ENCODE results near the gene PMVK. TPM values are rescaled to one million over a fixed set of nuclear protein-coding genes. Genes with fewer than 3 reads are reported as not detected.

Gene PMVK
- total RNA-seq, 1 experiment from 2014 or later = 24.0 TPM

- Histone ChIP-seq H3K9ac (ENCODE audit: low read length) (peak overlapping the region; percentile 86), H3K4me2 (ENCODE audit: low read length) (peak overlapping the region; percentile 90), H3K27ac (ENCODE audit: low read depth, low read length) (peak overlapping the region; percentile 86), H3K9me2 (ENCODE audit: insufficient read depth) (no peaks in the 10 kb centered on the region), H4K20me1 (ENCODE audit: insufficient read depth) (no peaks in the 10 kb centered on the region), H3K4me1 (ENCODE audit: control insufficient read depth in 1 of 2, insufficient read depth in 2 of 2, low read length in 2 of 2) (peaks cover 33 to 61% of the 10 kb centered on the region in 2 experiments), H3K79me2 (ENCODE audit: insufficient read depth, low read length) (peaks cover 78% of the 10 kb centered on the region), H2AFZ (ENCODE audit: low read depth, low read length, poor library complexity, severe bottlenecking) (no peak overlapping the region), H3K27me3 (ENCODE audit: insufficient read depth, low read length) (no peaks in the 10 kb centered on the region), H3K36me3 (ENCODE audit: control insufficient read depth in 1 of 2, insufficient read depth in 2 of 2, low read length in 2 of 2) (peaks cover 16 to 41% of the 10 kb centered on the region in 2 experiments; a peak in 3 of 4 replicates), H3K9me3 (ENCODE audit: control insufficient read depth in 1 of 2, insufficient read depth in 1 of 2, low read depth in 1 of 2, low read length in 2 of 2) (no peaks in the 10 kb centered on the region), H3K4me3 (replicated peaks in 1 of 2; ENCODE audit: low read depth in 1 of 2, low read length in 2 of 2) (peak overlapping the region; percentile 40 to 70)
- ATAC-seq (no peak), DNase-seq (ENCODE audit: low read depth, low spot score) (no peak)
- ChIA-PET CTCF (interaction anchor here (1.2 to 2.0 kb wide), 5 partner anchors 8 to 81 kb away, joined by 3 to 15 read pairs (median 5); partner anchors contain the start of genes ADAM15 and PYGO2), RAD21 (ENCODE audit: low non-redundant PET in 1 of 2, low total read pairs in 2 of 2, uncharacterized antibody in 2 of 2, unreplicated experiment in 2 of 2) (interaction anchor here (0.6 to 1.0 kb wide), 2 partner anchors 30 to 47 kb away, joined by 3 read pairs; no protein-coding TSS in a partner anchor), POLR2A (interaction anchor here (1.1 to 5.4 kb wide), 8 partner anchors 8 to 34 kb away, joined by 4 to 46 read pairs (median 8); partner anchors contain the start of genes FLAD1, PBXIP1, PMVK and PYGO2)
- no TSS peak for BruUV-seq (replicated peaks)
- TF ChIP-seq, protein P1, sequence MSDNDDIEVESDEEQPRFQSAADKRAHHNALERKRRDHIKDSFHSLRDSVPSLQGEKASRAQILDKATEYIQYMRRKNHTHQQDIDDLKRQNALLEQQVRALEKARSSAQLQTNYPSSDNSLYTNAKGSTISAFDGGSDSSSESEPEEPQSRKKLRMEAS (IDR thresholded peaks at IDR 0.05) = no peak
- TF ChIP-seq RAD21 (IDR thresholded peaks at IDR 0.05; ENCODE audit: low read depth) (no peak), ZNF274 (IDR thresholded peaks at IDR 0.05; ENCODE audit: low read depth, low read length) (no peak), CTCF (IDR thresholded peaks at IDR 0.05 in 2 of 3, conservative IDR thresholded peaks at IDR 0.05 in 1 of 3; ENCODE audit: borderline replicate concordance in 1 of 3, insufficient read depth in 1 of 3, low read depth in 2 of 3, low read length in 2 of 3) (no peak), CEBPB (IDR thresholded peaks at IDR 0.05; ENCODE audit: low read depth) (no peak), EZH2phosphoT487 (IDR thresholded peaks at IDR 0.05; ENCODE audit: borderline replicate concordance) (no peak), YY1 (IDR thresholded peaks at IDR 0.05; ENCODE audit: extremely low read depth, insufficient replicate concordance, low read depth, low read length) (no peak), REST (IDR thresholded peaks at IDR 0.05; ENCODE audit: low read depth) (no peak), TCF7L2 (IDR thresholded peaks at IDR 0.05; ENCODE audit: borderline replicate concordance, extremely low read depth, insufficient read depth, insufficient read length) (no peak), SIN3A (IDR thresholded peaks at IDR 0.05; ENCODE audit: low read depth) (no peak), ZBTB33 (IDR thresholded peaks at IDR 0.05; ENCODE audit: extremely low read depth, insufficient replicate concordance, low read length) (no peak), FOSL1 (IDR thresholded peaks at IDR 0.05; ENCODE audit: low read depth) (no peak)
- intact Hi-C loops (cut with micrococcal nuclease) = loop anchor here (5.0 kb wide), 2 partner anchors 92 to 167 kb away; partner anchors contain the start of genes EFNA4 and SLC50A1
These were observed 33.4 kb upstream of the PMVK start for GRCh38 chr1:154969860-154970452.

Measured in HCT116 (cell line).